HG03159 (cell line): ENCODE data around the gene SMCO3.

Experiments used
- ATAC-seq: cut with Tn5 transposase; IDR thresholded peaks from one replicate; pipeline ENCODE4 v1.9.1; 2021; ENCODE audit warnings: mild to moderate bottlenecking, moderate library complexity; ENCODE audit not compliant: unreplicated experiment

SMCO3 gene

DNA sequence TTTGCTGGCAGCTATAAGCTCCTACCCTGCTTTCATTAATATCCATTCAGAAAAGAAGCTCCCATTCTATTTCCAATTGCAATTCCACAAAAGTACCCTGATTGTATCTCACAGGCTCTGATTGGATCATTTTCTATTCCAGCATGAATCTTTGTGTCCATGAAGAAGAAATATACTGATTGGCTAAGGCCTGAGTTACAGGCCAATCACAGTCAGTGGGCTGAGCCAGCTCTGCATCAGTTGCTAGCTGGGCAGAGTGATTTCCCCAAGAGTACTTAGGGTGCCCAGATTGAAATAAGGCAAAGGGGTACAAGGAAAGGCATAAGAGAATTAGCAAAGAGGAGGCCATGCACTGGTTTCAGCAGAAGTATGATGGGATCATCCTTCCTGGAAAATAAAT lies 14.9 kb upstream of the SMCO3 start:
- peak; percentile 76 for ATAC-seq

DNA sequence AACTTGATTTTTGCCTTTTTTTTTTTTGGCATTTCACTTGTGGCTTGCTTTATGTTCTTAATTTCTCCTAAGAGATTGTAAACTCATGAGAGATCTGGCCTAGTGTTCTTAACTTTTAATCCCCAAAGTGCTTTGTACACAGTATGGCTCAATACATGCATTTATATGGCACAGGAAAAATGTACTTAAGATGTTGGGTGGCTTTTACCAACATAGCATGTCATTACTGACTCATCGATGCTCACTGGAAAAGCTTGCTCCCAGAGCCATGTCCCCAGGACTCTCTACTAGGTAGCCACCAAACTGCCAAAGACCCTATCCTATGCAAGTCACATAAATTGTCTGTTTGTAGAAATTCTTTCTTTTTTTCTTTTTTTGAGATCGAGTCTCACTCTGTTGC lies 13.1 kb upstream of the SMCO3 start:
- no peak for ATAC-seq

DNA sequence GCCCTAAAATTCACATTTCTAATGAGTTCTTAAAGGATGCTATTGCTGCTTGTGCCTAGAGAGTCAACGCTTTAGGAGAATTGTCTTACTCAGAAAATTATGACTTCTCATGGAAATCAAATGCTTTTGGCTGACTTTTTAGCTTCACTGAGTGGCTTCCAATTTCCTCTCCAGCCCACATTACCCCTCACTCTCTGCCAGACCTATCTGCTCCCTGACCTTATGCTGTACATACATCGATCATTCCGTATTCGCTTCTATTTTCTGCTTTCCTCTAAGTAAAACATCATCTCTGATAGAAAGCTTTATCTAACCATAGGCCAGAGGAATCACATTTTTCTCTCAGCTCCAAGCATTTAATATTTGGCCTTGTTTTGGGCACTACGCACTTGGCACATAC lies 12.5 kb upstream of the SMCO3 start:
- ATAC-seq, result no peak

- ATAC-seq, result no peak
Observed at GRCh38 chr12:14825256-14825655, 11.3 kb upstream of the SMCO3 start.

- ATAC-seq, result no peak
Observed at GRCh38 chr12:14824012-14824634, 10.1 kb upstream of the SMCO3 start.

DNA sequence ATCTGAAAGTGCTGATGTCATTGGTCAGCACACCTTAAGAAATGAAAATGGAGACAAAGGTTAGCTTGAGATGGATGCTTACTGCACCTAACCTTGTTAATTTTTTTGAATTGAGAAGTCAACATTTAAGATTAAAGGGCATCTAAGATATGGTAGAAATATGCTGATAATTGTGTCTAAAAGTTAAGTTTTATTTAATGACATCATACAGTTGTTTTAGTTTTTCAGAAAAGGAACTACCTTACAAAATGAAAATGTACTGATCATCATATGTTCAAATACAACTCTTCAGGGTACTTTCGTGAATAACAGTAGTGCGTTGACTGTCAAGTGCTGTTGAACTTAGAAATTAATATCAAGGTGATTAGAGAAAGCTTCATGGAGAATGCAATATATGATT lies 2.5 kb downstream of the SMCO3 start:
- ATAC-seq, result no peak

DNA sequence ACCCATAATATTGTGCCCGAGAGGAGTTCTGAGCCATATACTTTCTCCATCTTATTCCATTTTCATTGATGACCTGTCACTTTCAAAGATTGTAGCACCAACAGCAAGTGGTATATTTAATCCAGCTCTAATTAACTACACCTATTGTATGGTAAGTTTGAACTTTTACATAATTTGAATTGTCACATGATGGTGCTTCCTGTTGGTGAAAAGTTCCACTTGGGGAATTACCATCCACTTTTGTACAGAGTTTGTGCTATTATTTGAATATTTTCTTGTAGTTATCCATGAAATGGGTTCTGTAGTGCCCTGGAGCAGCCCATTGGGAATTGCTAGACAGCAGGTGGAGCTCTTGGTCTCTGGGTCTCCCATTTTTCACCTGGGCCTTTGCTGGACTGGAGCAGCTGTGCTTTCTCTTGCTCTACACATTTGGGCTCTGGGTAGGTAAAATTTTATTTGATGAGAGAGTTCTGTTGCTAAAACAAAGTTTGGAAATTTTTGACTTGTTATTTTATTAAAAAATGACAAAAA lies 3.0 kb downstream of the SMCO3 start:
- ATAC-seq, result no peak

GRCh38 chr12:14810167-14810952 lies 3.6 kb downstream of the SMCO3 start:
- ATAC-seq, result no peak

- ATAC-seq, result peak; percentile 15
Observed at GRCh38 chr12:14803830-14804160, 10.2 kb downstream of the SMCO3 start.

- ATAC-seq, result peak; percentile 99
Observed at GRCh38 chr12:14803011-14803829, 10.8 kb downstream of the SMCO3 start, which contains the start of the genes C12orf60 and WBP11. Gene C12orf60, plus strand, starts transcription at chr12:14803670. Its CDS starts 19,266 bp downstream, at chr12:14822936. Gene WBP11, minus strand, starts transcription at chr12:14803478. Its CDS starts 2,095 bp downstream, at chr12:14801383.

- no peak for ATAC-seq
Observed at GRCh38 chr12:14802721-14803010, 11.3 kb downstream of the SMCO3 start.

GRCh38 chr12:14802247-14802646 lies 11.7 kb downstream of the SMCO3 start:
- no peak for ATAC-seq

DNA sequence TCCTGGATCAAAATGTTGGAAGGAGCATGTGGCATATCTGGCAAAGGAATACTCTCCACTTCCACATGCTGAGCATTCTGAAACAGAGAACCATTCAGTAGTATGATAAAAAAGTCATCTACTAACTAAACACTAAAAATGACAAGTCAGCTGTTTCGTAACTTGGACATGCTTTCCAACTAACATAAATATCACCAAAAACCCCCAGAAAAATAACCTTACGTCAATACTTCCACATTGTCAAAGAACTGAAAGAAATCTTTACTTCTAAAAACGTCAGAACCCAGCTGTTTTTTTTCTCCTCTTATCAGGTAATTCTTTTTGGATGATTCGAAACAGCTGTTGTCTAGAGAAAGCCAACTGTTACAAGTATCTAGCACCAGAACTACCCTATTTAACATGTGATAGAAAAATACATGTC lies 18.9 kb downstream of the SMCO3 start:
- no peak for ATAC-seq

DNA sequence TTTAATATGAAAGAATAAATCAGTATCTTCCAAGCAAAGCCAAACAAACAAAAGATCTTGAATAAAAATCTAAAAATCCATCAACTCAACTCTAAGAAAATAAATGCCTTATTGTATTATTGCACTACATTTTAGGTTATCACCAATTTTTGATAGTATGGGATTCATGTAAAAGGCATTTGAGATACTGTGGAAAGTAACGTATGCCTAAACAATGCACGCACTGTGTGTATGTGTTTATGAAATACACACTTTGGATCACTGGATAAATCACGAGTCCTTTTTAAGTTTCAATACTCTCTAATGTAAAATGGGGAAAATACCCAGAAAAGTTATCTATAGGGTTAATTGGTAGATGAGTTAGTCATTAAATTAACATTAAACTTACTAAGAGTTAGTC lies 28.4 kb downstream of the SMCO3 start:
- ATAC-seq, result no peak

DNA sequence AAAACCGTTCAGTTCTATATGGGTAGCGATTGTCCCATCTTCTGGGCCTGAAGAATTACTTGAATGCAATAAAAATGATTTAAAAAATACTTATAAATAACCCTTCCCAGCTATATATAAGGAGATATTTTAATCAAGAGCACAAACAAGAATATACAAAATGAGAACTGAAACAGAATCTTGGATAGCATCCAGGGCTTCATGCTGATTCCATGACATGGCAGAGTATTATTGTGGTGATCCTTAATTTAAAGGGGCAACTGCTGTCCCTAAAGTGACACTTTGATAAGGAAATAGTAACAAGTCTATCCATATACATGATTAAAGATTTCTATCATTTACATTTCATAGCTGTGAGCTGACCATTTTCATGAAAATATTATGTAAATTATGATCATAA lies 29.5 kb downstream of the SMCO3 start:
- no peak for ATAC-seq

GRCh38 chr12:14782756-14783155 lies 31.2 kb downstream of the SMCO3 start:
- no peak for ATAC-seq

DNA sequence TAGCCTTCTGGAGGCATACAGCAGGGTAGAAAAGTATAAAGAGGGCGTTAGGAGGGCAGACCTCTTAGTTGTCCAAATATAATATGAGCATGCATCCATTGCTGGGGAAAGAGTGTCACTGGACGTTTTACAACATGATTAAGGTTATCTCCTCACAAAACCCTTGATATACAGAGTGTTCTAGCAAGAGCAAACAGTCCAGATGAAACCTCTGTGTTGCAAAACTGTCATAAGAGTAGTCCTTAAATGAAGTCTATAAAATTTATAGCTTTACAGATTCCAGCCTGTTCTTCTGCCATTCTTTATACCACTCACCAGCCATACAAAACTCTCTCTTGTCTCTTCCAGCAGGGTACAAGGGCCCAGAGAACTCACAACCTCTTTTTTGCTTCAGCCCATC lies 32.4 kb downstream of the SMCO3 start:
- ATAC-seq, result no peak

- no peak for ATAC-seq
Observed at GRCh38 chr12:14780859-14781258, 33.1 kb downstream of the SMCO3 start.

DNA sequence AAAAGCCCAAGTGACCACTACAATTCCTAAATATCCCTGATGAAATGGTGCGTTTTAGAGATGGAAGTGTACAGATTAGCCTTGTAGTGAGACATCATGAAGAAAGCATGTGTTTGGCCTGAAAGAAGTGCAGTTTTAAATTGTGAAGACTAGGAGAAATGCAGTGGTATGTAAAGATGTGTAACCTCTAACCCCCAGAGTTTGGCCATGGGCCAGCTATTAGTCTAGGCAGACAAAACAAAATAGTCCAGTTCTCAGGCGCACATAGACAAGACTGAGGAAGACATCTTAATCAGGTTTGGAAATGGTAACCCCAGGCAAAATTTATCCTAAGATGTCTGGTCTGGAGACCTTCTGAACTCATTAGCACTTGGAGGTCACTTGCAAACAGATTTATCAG lies 34.1 kb downstream of the SMCO3 start:
- ATAC-seq, result no peak

- ATAC-seq, result no peak
Observed at GRCh38 chr12:14777271-14777670, 36.7 kb downstream of the SMCO3 start.

DNA sequence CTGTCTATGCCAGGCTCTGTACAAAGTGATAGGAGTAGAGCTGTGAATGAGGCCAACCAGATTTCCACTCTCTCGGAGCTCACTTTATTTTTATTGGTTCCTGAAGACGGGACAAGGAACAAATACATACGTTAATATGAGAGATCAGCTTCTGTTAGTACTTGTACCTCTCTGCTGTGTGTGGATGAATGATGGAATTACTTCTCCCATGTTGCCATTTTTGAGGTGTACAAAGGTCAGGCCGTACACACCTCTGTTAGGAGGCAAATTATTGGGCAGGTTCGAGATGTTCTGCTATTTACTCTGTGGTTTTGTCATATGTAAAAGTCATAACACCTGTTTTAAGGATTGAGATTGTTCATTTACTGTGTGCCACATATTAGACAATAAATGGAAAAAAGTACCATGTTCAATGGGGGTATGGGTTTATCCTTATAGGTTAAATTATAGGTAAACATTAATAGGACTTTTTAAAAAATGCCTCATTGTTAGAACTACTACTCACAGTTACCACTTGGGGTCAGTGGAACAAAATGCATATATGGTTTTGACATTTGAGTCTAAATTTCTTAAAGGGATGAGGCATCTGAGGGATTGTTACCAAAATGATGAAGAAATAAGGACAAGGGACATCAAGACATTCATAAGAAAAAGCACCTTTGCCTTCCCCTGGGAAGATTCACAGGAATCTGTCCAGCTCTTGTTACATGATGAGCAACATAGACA lies 37.6 kb downstream of the SMCO3 start:
- no peak for ATAC-seq
